GM18526 (cell line): ENCODE results near the gene SHMT1.

Experiments
- POLR2A ChIP-seq: IDR thresholded peaks from 3 replicates; pipeline ENCODE4 v1.6.1; 2011; ENCODE audit not compliant: insufficient read length; ENCODE audit errors: extremely low read depth

The SHMT1 gene

DNA sequence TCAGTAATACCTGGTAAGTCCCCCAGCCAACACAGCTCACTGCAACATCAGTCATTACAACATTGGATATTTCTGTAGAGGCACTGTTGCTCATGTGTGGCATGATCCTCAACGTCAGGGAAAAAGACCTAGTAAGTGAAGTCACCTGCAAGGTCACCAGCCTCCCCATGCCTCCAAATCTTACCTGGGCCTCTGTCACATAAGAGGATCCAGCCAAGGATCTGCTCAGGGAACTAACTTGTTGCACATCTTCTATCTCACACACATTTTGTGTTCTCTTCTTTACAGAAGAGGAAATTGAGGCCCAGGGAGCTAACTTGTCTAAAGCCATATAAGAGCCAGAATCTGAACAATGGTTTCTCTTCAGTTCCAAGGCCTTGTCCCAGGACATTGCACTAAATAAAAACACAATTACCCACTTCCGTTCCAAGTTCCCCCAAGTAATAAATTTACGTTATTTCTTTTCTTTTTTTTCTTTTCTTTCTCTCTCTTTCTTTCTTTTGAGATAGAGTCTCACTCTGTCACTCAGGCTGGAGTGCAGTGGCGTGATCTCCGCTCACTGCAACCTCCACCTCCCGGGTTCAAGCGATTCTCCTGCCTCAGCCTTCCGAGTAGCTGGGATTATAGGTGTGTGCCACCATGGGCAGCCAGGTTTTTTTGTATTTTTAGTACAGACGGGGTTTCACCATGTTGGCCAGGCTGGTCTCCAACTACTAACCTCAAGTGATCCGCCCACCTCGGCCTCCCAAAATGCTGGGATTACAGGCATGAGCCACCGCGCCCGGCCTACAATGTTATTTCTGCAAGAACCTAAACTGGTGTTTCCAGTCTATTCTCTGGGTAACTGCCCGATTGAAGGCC lies 1.3 kb downstream of the SHMT1 start:
- no peak for TF ChIP-seq POLR2A

GRCh38 chr17:18360518-18360917 lies 2.8 kb downstream of the SHMT1 start:
- TF ChIP-seq POLR2A = no peak

DNA sequence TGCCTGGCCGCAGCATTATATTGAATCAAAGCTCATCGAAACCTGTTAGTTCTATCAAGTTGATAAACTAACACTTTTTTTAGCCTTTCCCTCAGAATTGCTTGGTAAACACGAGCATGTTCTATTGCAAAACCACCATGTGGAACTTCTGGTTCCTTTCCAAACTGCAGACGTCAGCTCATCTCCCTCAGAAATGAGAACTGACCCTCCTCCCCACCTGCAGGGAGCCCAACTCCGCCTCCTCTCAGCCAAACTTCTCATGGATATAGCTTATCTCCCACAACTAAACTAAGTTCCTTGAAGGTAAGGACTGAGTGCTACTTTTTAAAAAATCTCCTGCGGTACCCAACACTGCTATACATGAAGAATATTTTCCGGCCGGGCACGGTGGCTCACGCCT lies 6.7 kb downstream of the SHMT1 start:
- TF ChIP-seq POLR2A = no peak

- TF ChIP-seq POLR2A = no peak
These were observed 9.8 kb downstream of the SHMT1 start for GRCh38 chr17:18353541-18353940.

DNA sequence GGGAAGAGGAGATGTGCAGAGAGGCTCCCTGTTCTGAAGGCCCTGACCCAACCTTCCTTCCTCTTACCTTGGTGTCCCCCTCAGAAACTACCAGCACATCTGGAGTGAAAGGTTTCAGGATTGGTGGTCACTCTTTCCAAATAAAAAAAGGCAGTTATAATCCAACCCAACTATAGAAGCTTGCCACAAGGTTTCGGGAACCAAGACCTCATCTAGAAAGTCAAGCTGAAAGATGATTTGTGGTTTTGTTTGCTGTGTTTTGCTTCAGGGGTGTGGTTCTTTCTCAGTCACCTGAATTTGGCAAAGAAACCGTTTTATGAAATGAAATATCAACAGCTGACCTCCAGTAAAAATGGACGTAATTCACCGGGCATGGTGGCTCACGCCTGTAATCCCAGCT lies 19.3 kb downstream of the SHMT1 start:
- no peak for TF ChIP-seq POLR2A

- TF ChIP-seq POLR2A = no peak
These were observed 23.4 kb downstream of the SHMT1 start for GRCh38 chr17:18339933-18340332.

DNA sequence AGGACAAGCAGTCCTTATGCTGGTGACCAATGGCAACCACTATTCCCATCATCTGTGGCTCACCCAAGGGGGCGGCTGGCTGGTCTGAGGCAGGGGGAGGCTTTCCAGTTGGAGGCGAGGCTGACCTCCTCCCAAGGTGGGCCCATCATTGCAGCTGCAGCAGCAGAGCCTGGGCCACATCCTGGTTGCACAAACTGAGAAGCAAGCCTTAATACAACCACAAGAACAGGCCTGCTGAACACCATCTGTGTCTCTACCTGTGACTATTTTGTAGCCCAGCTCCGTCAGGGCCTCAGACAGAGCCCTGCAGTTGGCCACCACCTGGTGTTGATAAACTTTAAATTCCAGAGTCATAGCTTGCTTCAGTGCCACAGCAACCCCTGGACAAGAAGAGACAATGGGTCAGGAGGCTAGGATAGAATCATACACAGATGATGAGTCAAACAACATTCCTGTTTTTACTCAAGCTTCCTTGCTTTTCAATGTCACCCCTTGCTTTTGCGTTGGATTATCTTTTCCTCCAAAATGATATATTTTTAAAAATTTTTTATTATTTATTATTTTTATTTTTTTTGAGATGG lies 30.4 kb downstream of the SHMT1 start:
- no peak for TF ChIP-seq POLR2A

DNA sequence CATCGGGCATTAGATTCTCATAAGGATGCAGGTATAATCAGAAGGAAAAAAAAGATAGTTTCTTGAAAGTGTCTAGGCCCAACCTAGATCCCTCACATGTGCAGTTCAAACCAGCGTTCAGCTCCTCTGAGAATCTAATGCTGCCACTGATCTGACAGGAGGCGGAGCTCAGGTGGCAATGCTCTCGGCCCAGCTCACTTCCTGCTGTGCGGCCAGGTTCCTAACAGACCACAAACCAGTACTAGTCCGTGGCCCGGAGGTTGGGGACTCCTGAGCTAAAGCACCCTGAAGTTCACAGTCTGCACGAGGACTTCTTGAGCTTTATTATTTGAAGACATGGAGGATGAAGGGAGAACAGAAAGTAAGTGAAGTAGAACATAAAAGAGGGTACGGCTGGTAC lies 31.5 kb downstream of the SHMT1 start:
- TF ChIP-seq POLR2A = no peak

DNA sequence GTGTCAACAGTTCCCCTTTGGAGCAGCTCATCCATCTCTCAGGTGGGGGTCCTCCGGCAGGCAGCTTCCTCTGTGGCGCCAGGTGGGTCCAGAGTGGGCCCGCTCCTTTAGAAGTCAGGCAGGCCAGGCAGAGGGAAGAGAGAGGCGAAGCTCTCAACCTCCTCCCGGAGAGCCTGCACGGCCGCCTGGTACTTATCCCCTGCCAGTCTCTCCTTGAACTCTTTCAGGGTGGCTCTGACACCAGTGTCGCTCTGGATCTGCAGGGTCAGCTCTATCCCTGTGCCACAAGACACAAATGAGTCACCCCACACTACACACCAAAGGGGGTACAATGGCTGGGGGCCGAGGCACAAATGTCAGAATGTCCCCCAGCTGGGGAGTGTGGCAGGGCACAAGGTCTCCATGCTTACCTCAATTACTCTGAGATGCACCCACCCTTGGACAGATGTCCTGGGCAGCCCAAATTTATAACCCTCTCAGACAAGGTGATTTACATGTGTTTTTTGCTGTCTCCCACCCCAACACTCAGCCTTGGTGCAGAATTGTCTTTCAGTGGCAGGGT lies 34.6 kb downstream of the SHMT1 start:
- no peak for TF ChIP-seq POLR2A

GRCh38 chr17:18327556-18327955 lies 35.8 kb downstream of the SHMT1 start:
- no peak for TF ChIP-seq POLR2A

GRCh38 chr17:18327093-18327492 lies 36.3 kb downstream of the SHMT1 start:
- no peak for TF ChIP-seq POLR2A

- TF ChIP-seq POLR2A = no peak
These were observed 36.8 kb downstream of the SHMT1 start for GRCh38 chr17:18326572-18326971.

- TF ChIP-seq POLR2A = no peak
These were observed 37.3 kb downstream of the SHMT1 start for GRCh38 chr17:18326039-18326438.

- no peak for TF ChIP-seq POLR2A
These were observed 39.0 kb downstream of the SHMT1 start for GRCh38 chr17:18324140-18325050.

DNA sequence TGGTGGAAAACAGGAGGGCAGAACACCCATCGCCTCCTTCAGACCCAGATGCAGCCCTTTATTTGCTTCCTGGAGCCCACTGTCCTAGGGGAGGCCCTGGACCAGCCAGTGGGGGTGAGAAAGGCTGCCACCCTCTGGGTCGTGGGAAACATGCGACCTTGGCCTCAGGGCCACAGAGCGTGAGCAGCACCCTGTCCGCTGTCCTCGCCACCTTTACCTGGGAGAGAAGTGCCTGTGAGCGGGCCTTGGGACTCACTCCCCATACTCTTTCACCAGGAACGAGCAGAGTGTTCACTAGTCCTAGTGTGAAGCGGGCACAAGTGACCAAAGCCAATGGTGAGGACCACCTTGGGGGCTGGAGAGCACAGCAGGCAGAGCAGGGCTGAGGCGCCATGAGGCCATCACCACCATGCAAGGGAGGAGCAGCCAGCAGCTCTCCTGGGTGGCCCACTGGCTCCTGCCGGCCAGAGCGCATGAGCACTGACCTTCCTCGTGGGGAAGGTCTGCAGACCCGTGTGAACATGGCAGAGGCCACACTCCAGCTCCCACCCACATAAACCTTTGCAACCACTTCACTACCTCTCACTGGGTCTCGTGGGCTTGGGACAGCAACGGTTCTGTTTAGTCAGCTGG lies 39.7 kb downstream of the SHMT1 start:
- TF ChIP-seq POLR2A = no peak
